Activated naive CD8-positive, alpha-beta T cell treated with anti-CD3 and anti-CD28 coated beads, Interleukin-2, amount 50 U/mL, for 24 hours (primary cell): ENCODE data around the gene PPM1G.

Experiments used
- ATAC-seq: fragments of 150-1000 bp; cut with Tn5 transposase; one replicate; pipeline ENCODE4 v1.10.0; 2021
- DNase-seq: peaks from one replicate; pipeline ENCODE4 v3.0.0; 2021
- H3K27ac Mint-ChIP-seq: one replicate; pipeline ENCODE4 v1.8.0; 2021; ENCODE audit warnings: mild to moderate bottlenecking, mixed read lengths
- H3K27me3 Mint-ChIP-seq: one replicate; pipeline ENCODE4 v1.8.0; 2021; ENCODE audit warnings: mixed read lengths
- H3K36me3 Mint-ChIP-seq: one replicate; pipeline ENCODE4 v1.8.0; 2021; ENCODE audit warnings: low read depth, mixed read lengths
- H3K4me1 Mint-ChIP-seq: one replicate; pipeline ENCODE4 v1.8.0; 2021; ENCODE audit warnings: mixed read lengths
- H3K4me3 Mint-ChIP-seq: one replicate; pipeline ENCODE4 v1.8.0; 2021; ENCODE audit warnings: mild to moderate bottlenecking, moderate library complexity, mixed read lengths
- H3K9me3 Mint-ChIP-seq: one replicate; pipeline ENCODE4 v1.8.0; 2021; ENCODE audit warnings: mixed read lengths

PPM1G gene

GRCh38 chr2:27351802-27352598, 57.4 kb downstream of the PPM1G start:
- H3K36me3 Mint-ChIP-seq: peaks cover 18% of the 10 kb centered on the region
- no peaks in the 10 kb centered on the region for H3K9me3 Mint-ChIP-seq
- no peaks in the 10 kb centered on the region for H3K27me3 Mint-ChIP-seq
- H3K4me1 Mint-ChIP-seq: peaks cover 60% of the 10 kb centered on the region
- H3K4me3 Mint-ChIP-seq: peak overlapping the region; percentile 1
- H3K27ac Mint-ChIP-seq: peak overlapping the region; percentile 0
- ATAC-seq: peak; percentile 49
- no peak for DNase-seq

- no peak overlapping the region for H3K4me3 Mint-ChIP-seq
- H3K27ac Mint-ChIP-seq: no peak overlapping the region
- H3K9me3 Mint-ChIP-seq: no peaks in the 10 kb centered on the region
- DNase-seq: no peak
- H3K4me1 Mint-ChIP-seq: peaks cover 47% of the 10 kb centered on the region
- H3K36me3 Mint-ChIP-seq: peaks cover 14% of the 10 kb centered on the region
- no peaks in the 10 kb centered on the region for H3K27me3 Mint-ChIP-seq
- ATAC-seq: no peak
These were observed 59.2 kb downstream of the PPM1G start for GRCh38 chr2:27350106-27350693.

GRCh38 chr2:27347641-27348040, 61.8 kb downstream of the PPM1G start:
- DNase-seq (no peak), ATAC-seq (no peak)
- Mint-ChIP-seq H3K4me1 (peaks cover 28% of the 10 kb centered on the region), H3K27ac (no peak overlapping the region), H3K36me3 (peaks cover 17% of the 10 kb centered on the region), H3K4me3 (no peak overlapping the region), H3K9me3 (no peaks in the 10 kb centered on the region), H3K27me3 (no peaks in the 10 kb centered on the region)

GRCh38 chr2:27336173-27336572, 73.2 kb downstream of the PPM1G start:
- Mint-ChIP-seq H3K27me3 (no peaks in the 10 kb centered on the region), H3K9me3 (no peaks in the 10 kb centered on the region), H3K4me1 (no peaks in the 10 kb centered on the region), H3K4me3 (no peak overlapping the region), H3K36me3 (peaks cover 32% of the 10 kb centered on the region), H3K27ac (no peak overlapping the region)
- DNase-seq: no peak
- ATAC-seq: no peak

GRCh38 chr2:27335311-27335710, 74.1 kb downstream of the PPM1G start:
- Mint-ChIP-seq H3K27ac (no peak overlapping the region), H3K36me3 (peaks cover 31% of the 10 kb centered on the region), H3K4me3 (no peak overlapping the region)

More at GRCh38 chr2:27335311-27335710, 74.1 kb downstream of the PPM1G start:
- DNase-seq (no peak), ATAC-seq (no peak)
- no peaks in the 10 kb centered on the region for H3K27me3 Mint-ChIP-seq
- no peaks in the 10 kb centered on the region for H3K4me1 Mint-ChIP-seq
- H3K9me3 Mint-ChIP-seq: no peaks in the 10 kb centered on the region
